ENCODE results near the gene PAK4.

Gene PAK4

DNA sequence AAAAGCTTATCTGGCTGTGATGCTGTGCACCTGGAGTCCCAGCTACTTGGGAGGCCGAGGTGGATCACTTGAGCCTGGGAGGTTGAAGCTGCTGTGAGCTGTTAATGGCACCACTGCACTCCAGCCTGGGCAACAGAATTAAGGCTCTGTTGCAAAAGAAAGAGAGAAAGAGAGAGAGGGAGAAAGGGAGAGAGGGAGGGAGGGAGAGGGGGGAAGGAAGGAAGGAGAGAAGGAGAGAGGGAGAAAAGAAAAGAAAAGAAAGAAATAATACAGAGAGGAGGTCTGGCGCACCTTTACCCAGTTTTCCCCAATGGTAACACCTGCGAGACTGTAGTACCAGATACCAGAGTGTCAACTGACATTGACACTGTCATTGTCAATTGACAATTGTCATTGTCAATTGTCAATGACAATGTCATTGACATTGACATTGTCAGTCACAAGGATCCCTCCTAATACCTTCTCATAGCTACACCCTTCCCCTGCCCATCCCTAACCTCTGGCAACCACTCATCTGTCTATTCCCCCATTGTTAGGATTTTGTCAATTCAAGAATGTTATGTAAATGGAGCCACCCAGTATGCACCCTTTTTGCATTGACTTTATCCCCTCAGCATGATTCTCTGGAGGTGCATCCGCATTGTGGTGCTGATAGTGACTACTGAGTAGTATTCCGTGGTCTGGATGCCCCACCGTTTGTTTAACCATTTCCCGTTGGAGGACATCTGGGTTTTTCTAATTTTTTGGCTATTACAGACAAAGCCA is 21.3 kb downstream of the PAK4 start:
- Histone ChIP-seq H3F3A (ENCODE audit: control insufficient read depth, insufficient read depth) (no peaks in the 10 kb centered on the region), H4K20me1 (ENCODE audit: control insufficient read depth, insufficient read depth, low read depth, low read length) (0 out of 2 replicates have a peak, but pooled peaks cover 4% of the 10 kb centered on the region), H3K4me1 (ENCODE audit: control insufficient read depth, low read length) (no peaks in the 10 kb centered on the region), H3K79me2 (ENCODE audit: control insufficient read depth, low read length) (peaks cover 14% of the 10 kb centered on the region), H3K27me3 (ENCODE audit: control insufficient read depth, low read length) (no peaks in the 10 kb centered on the region), H3K36me3 (ENCODE audit: control insufficient read depth, low read length) (no peaks in the 10 kb centered on the region), H3K9me2 (replicated peaks; ENCODE audit: control insufficient read depth, low read length) (no peaks in the 10 kb centered on the region), H3K9me3 (ENCODE audit: control insufficient read depth, insufficient read depth, low read length) (no peaks in the 10 kb centered on the region), H3K4me2 (ENCODE audit: low read length) (no peak overlapping the region), H3K27ac (ENCODE audit: low read depth, low read length) (no peak overlapping the region), H3K4me3 (ENCODE audit: low read length) (no peak overlapping the region)
- TF ChIP-seq, protein P1, sequence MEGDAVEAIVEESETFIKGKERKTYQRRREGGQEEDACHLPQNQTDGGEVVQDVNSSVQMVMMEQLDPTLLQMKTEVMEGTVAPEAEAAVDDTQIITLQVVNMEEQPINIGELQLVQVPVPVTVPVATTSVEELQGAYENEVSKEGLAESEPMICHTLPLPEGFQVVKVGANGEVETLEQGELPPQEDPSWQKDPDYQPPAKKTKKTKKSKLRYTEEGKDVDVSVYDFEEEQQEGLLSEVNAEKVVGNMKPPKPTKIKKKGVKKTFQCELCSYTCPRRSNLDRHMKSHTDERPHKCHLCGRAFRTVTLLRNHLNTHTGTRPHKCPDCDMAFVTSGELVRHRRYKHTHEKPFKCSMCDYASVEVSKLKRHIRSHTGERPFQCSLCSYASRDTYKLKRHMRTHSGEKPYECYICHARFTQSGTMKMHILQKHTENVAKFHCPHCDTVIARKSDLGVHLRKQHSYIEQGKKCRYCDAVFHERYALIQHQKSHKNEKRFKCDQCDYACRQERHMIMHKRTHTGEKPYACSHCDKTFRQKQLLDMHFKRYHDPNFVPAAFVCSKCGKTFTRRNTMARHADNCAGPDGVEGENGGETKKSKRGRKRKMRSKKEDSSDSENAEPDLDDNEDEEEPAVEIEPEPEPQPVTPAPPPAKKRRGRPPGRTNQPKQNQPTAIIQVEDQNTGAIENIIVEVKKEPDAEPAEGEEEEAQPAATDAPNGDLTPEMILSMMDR (IDR thresholded peaks at IDR 0.05; ENCODE audit: low read depth, low read length, poor library complexity, severe bottlenecking) = no peak
- TF ChIP-seq EZH2phosphoT487 (IDR thresholded peaks at IDR 0.05; ENCODE audit: borderline replicate concordance, low read length) = no peak

DNA sequence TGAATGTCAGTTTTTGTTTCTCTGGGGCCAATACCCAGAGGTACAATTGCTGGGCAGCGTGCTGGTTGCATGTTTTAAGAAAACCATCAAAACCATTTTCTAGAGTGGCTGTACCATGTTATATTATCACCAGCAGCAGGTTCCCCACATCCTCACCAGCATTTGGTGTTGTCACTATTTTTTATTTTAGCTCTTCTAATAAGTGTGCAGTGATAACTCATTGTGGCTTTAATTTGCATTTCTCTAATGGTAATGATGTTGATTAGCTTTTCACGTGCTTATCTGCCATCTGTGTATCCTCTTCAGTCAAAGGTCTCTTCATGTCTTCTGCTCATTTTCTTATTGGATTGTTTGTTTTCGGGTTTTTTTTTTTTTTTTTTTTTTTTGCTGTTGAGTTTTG is 21.9 kb downstream of the PAK4 start:
- no peaks in the 10 kb centered on the region for H3K9me3 ChIP-seq (ENCODE audit: control insufficient read depth, insufficient read depth, low read length)
- H4K20me1 ChIP-seq (ENCODE audit: control insufficient read depth, insufficient read depth, low read depth, low read length) = 0 out of 2 replicates have a peak, but pooled peaks cover 4% of the 10 kb centered on the region
- H3K4me1 ChIP-seq (ENCODE audit: control insufficient read depth, low read length) = no peaks in the 10 kb centered on the region
- H3K27ac ChIP-seq (ENCODE audit: low read depth, low read length) = no peak overlapping the region
- H3K4me2 ChIP-seq (ENCODE audit: low read length) = no peak overlapping the region
- peaks cover 10% of the 10 kb centered on the region for H3K79me2 ChIP-seq (ENCODE audit: control insufficient read depth, low read length)
- no peak for TF ChIP-seq EZH2phosphoT487 (IDR thresholded peaks at IDR 0.05; ENCODE audit: borderline replicate concordance, low read length)
- TF ChIP-seq, protein P1 (IDR thresholded peaks at IDR 0.05; ENCODE audit: low read depth, low read length, poor library complexity, severe bottlenecking) = no peak
- H3K4me3 ChIP-seq (ENCODE audit: low read length) = no peak overlapping the region
- H3F3A ChIP-seq (ENCODE audit: control insufficient read depth, insufficient read depth) = no peaks in the 10 kb centered on the region
- H3K9me2 ChIP-seq (replicated peaks; ENCODE audit: control insufficient read depth, low read length) = no peaks in the 10 kb centered on the region
- H3K36me3 ChIP-seq (ENCODE audit: control insufficient read depth, low read length) = no peaks in the 10 kb centered on the region
- H3K27me3 ChIP-seq (ENCODE audit: control insufficient read depth, low read length) = no peaks in the 10 kb centered on the region

DNA sequence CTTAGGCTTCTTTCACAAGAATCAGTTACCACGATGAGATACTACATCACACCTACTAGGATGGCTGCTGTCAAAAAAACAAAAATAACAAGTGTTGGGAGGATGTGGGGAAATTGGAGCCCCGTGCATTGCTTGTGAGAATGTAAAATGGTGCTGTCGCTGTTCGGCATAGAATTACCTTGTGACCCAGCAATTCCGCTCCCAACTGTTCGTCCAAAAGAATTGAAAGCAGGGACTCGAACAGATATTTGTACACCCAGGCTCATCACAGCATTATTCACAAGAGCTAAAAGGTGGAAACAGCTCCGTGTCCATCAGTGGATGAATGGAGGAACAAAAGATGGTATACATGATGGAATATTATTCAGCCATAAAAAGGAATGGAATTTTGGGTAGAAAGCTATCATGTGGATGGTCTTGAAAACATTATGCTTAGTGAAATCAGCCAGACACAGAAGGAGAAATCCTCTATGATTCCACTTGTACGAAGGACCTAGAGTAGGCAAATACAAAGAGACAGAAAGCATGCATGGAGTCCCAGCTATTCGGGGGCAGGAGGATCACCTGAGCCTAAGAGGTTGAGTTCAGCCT is 23.4 kb downstream of the PAK4 start:
- Histone ChIP-seq H3K36me3 (ENCODE audit: control insufficient read depth, low read length) (no peaks in the 10 kb centered on the region), H3K27me3 (ENCODE audit: control insufficient read depth, low read length) (no peaks in the 10 kb centered on the region), H3K4me3 (ENCODE audit: low read length) (no peak overlapping the region), H3K9me3 (ENCODE audit: control insufficient read depth, insufficient read depth, low read length) (no peaks in the 10 kb centered on the region), H4K20me1 (ENCODE audit: control insufficient read depth, insufficient read depth, low read depth, low read length) (0 out of 2 replicates have a peak, but pooled peaks cover 4% of the 10 kb centered on the region), H3F3A (ENCODE audit: control insufficient read depth, insufficient read depth) (no peaks in the 10 kb centered on the region), H3K27ac (ENCODE audit: low read depth, low read length) (no peak overlapping the region), H3K4me2 (ENCODE audit: low read length) (no peak overlapping the region), H3K79me2 (ENCODE audit: control insufficient read depth, low read length) (peaks cover 8% of the 10 kb centered on the region), H3K9me2 (replicated peaks; ENCODE audit: control insufficient read depth, low read length) (no peaks in the 10 kb centered on the region), H3K4me1 (ENCODE audit: control insufficient read depth, low read length) (no peaks in the 10 kb centered on the region)
- TF ChIP-seq, protein P1 (IDR thresholded peaks at IDR 0.05; ENCODE audit: low read depth, low read length, poor library complexity, severe bottlenecking) = no peak
- no peak for TF ChIP-seq EZH2phosphoT487 (IDR thresholded peaks at IDR 0.05; ENCODE audit: borderline replicate concordance, low read length)
